ENCODE data around the gene TOPORS. TPM values are rescaled to one million over a fixed set of nuclear protein-coding genes. Genes with fewer than 3 reads are reported as not detected.
"Not testable (repeated sequence)": the region's sequence is repeated elsewhere in the genome, so short reads cannot be mapped to it uniquely, and the experiment has no call there.

Gene TOPORS
- total RNA-seq, 1 experiment from 2014 or later = 30.3 TPM

DNA sequence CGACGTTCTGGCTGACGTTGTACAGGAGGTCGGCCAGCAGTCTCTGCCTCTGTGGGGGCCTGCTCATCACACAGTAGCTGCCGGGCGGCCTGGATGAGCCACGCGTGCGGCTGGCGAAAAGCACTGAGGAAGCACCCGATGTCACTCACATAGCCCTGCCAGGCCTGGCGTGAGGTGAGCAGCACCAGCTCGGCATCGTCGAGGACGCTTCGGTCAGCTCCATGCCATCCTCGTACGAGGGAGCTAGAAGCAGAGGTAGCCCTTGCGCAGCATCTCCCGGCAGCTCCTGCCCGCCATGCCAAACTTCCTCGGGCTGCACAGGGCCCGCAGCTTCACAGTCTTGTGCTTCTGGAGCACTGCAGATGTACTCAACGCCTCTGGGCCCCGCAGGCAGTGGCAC, 14.4 kb upstream of the TOPORS start:
- DNase-seq (ENCODE audit: low read depth) = no peak

DNA sequence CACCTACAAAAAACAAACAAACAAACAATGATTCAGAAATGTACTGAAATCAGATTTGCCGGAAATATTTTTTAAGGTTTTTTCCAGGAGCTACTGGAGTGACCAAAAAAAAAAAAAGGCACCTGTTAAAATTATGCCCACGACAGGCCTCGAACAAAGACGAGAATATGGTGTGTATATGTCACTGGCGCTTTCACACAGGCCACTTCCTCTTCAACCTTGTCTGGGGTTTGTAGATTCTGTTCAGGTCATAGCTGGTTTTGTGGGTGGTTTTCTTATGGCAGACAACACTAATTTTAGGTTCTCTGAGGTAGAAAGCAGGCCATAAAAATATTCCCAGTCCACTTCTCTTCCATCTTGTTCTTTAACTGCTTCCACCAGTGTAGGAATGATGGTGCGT, 13.6 kb upstream of the TOPORS start:
- no peak for DNase-seq (ENCODE audit: low read depth)

DNA sequence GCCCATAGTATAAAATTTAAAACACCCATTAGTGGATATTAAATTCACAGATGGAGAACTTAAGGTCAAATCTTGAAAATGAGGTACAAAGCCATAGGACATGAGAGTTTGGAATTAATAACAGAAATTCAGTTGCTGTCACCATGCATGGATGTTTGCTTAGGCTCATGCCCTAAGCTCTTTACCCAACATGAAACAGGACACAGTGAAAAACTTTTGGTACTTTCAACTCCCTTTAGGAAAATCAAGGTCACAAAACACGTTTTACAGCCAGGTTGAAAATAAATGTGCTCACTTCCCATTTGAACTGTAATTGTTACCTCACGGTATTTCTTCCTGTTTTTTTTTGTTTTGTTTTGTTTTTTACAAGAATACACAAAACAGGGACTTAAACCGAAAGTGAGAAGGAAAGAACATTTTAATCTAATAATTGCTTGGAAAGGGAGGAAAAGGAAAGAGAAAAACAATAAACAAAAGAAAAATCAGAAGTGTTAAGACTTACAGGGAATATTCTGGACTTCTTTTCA, 6.1 kb upstream of the TOPORS start:
- no peak for DNase-seq (ENCODE audit: low read depth)

DNA sequence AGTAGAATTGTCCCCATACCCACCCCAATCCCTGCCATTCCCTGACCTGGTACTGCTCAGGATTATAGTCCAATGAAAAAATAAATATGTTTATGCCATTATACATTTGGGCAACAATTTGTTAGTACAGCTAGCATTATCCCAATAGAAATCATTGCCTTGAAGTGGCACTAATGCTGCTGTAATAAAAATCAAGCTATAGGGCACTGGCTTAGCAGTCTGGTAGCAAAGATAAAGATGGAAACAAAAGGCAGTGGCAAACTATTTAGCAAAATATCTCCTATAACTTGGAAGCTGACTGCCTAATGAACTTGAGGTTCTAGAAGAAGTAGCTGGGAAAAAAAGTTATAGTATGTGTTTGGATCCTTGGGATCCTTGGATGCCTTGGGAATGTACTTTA, 2.2 kb upstream of the TOPORS start:
- DNase-seq (ENCODE audit: low read depth) = no peak

DNA sequence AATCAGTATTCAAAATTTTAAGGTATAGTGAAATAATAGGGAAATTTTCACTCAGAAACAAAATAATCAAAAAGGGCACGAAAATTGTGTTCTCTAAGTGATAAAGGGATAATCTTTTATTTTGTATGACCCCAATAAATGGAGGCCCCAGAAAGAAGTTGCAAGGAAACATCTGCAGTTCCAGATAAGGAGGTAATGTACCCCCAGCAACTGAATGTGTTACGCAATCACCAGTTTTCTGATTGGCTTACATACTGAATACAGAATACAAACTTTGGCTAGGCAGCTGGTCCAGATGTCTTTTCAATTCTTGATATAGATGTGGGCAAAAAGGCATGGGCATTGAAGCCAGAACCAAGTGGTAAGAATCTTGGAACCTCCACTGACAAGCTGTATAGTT, 1.7 kb upstream of the TOPORS start:
- peak; percentile 15 for DNase-seq (ENCODE audit: low read depth)

DNA sequence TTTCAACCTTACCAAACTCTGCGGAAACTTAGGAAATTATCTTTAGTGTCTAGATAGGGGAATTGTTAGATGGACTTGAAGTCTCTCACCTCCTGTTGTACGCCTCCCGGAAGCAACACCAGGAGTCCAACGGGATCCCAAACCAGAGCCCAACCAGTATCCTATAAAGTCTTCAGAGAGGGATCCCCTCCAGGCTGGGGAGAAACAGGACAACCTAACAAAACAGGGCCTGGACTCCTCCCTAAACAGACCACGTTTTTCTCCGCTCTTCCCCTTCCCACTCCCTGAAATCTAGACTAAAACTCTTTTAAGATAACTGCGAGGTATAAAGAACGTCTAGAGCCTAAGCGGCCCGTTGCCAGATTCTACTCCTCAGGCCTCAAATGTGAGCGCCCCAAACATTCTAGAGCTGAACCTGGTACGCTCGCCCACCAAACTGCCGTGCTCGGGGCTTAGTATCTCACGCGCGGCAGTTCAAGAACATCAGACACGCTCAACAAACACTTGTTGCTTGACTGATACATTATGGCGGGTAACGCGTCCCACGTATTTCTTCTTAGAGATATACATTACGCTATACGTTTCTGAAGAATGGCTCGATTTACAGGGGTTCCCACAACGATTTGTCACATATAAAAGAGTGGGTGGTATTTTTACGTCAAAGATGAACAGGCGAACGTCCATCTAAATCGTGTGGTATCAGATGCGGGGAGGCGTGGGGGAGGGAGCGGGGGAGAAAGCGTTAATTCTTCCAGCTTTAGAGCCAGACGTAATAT, 922 bp downstream of the TOPORS start:
- peak; percentile 59 for DNase-seq (ENCODE audit: low read depth)

DNA sequence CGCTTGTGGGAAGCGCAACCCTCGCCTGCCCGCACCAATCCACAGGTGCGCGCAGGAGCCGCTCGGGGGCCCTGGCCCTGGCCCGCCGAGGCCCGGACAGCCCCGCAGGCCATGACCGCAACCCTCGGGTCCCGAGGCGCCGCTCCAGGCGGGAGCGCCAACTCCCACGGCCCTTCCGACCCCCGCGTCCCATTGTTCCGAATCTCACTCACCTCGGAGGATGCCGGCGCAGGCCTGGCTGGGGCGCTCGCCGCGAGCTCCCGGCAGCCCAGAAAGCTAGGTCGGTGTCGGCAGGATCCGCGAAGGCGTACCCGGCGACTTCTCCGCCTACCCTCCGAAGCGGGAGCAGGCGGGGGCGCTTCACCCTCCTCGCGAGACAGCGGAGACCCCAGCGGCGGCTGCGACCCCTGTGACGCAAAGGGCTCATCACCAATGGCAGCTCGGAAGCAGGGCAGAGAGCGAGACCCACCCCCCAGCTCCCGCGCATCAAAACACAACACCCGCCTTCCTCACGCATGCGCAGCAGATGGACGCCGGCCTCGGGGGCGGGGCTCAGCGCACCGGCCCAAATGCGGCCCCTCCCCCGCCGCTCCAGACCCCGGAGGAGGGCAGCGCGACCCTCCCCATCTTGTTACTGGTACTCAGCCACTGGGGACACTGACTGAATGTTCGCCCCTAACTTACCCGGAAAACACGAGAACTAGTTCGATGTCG, 1.7 kb downstream of the TOPORS start:
- peak; percentile 85 for DNase-seq (ENCODE audit: low read depth)

DNA sequence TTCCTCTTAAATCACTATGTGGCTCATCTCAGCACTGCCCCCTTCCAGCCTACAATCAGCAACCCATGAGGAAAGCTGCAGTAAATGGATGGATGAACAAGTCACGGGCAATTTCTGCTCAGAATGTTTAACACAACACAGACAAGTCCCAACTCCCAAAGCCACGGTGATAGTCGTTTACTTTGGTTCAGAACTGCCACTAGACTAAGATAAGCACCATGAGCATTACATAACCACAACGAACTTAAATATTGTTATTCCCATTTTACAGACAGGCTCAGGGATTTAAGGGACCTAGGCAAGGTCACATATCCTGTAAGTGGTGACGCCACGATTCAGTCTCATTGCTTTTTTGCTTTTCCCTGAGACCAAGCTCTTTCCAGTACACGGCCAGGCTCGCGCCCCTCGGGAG, 2.2 kb downstream of the TOPORS start:
- peak; percentile 18 for DNase-seq (ENCODE audit: low read depth)

DNA sequence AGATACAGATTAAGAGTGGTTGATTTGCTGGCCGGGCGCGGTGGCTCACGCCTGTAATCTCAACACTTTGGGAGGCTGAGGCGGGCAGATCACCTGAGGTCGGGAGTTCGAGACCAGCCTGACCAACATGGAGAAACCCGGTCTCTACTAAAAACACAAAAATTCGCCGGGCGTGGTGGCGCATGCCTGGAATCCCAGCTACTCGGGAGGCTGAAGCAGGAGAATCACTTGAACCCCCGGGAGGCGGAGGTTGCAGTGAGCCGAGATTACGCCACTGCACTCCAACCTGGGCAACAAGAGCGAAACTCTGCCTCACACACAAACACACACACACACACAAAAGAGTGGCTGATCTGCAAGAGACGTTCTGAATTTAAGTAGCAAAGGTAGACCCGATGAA, 4.2 kb downstream of the TOPORS start:
- not testable (repeated sequence) for DNase-seq (ENCODE audit: low read depth)

DNA sequence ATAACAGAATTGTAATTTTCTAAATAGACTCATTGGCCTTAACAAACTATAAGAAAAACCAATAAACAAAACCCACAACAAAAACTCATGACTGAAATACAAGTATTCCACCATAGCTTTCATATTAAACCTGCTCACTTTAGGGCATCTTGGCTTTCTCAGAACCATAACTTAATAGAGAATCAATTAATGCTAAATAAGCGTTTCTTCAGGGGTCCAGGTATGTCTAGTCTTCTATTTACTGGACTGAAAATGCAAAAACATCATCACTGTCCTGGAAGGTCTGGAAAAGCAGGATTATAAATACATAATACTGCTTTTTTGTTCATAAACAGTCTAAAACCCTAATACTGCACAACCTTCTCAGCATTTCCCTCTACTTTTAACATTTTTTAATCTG, 6.5 kb downstream of the TOPORS start:
- DNase-seq (ENCODE audit: low read depth) = no peak

DNA sequence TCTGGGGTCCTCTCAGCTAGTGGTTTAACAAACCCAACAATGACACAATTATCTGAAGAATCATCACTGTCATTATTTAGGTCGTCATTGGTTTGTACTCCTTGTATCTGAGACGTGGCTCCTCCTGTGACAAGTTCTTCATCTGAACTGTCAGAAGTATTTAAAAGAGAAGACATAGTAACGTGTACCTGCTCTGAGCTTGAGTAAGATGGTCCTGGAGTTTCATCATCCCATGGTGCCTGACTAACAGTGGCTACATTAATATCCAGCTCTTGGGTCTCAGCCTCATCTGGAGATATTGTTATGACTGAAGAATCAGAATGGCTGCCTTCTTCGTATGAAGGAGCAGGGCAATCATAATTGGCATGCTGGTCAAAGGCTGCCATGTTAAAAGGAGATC, 9.3 kb downstream of the TOPORS start:
- no peak for DNase-seq (ENCODE audit: low read depth)

DNA sequence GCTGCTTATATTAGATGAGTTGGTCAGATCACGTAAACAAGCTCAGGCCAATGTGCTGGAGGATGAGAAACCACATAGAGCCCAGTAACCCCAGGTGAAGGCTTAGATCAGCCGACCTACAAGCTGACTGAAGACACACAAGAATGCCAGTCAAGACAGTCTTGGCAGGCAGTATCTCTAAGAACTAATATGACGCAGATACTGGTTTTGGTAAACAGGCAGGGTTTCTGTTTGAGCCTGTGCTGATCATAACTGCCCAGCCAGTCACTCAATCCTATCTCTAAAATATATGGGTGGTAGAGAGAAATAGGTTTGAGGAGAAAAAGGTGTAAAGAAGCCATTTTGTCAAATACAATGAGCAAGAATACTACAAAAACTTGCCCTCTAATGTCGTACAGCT, 18.6 kb downstream of the TOPORS start:
- no peak for DNase-seq (ENCODE audit: low read depth)

DNA sequence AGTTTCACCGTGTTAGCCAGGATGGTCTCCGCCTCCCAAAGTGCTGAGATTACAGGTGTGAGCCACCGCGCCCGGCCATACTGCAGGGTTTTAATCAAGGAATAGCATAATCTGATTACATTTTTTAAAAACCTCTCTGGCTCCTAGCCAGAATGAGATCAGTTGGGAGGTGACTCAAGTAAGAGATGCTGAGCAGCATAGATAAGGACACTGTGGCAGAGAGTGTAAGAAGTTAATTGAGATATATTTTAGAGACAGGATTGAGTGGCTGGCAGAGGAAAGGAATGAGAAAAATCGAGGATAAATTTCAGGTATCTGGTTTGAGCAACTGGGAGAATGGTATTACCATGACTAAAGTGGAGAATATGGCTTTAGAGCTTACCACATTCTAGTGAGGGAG, 19.1 kb downstream of the TOPORS start:
- DNase-seq (ENCODE audit: low read depth) = no peak

DNA sequence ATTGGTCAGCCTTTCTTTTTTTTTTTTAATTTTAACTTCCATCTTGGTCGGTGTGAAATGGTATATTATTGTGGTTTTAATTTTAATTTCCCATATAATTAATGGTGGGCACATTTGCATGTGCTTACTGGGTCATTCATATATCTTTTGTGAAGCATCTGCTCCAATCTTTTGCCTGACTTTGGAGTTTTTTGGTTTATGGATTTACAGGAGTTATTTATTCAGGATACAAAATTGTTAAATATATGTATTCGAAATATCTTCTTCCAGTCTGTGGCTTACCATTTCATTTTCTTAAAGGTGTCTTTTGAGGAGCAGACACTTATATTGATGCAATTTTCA, 25.7 kb downstream of the TOPORS start:
- DNase-seq (ENCODE audit: low read depth) = no peak

DNA sequence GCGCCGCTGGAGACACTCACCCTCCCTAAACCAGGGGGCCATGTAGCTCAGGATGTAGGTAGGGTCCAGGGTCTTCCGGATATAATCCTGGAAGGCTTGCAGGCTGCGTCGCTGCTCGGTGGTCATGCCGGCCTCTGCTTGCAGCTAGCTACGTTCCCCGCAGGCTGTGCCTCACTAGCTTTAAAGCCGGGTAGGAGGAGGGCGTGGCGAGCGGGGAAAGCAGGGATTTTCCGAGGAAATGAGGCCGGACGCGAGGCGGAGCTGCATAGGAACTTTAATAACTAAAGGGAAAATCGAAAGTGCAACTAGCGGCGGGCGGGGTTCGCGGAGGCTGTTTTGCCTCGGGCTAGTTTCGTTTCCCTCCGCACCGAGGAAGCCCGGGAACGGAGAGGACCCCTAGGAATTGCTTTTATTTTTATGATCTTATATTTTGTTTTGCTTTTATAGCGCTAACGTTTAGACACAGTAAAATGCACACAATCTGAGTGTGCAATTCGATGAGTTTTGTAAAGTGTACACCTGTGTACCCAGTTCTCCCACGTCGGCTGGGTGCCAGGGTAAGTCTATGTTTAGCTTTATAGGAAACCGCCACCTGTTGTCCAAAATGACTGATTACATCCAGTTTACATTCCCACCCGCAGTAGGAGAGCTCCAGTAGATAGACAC, 26.2 kb downstream of the TOPORS start, which contains the start of gene RIGI:
RIGI (minus strand) TSS at position 156 of the 666 bp plus-strand sequence; CDS start at position 126, 30 bp downstream.
- peak; percentile 91 for DNase-seq (ENCODE audit: low read depth)

DNA sequence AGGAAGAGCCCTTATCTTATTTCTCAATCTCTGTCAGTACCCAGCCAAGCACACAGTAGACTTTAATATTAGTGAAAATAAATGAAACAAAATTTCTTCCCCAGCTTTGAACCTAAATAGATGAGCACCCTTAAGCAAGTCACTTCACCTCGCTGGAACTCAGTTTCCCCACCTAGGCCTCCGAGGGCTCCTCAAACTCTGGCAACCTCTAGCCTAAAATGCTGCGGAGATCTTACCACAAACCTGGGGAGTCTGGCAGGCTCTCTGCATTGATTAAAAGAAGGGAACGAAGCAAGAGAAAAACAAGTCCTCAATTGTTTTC, 26.7 kb downstream of the TOPORS start:
- DNase-seq (ENCODE audit: low read depth) = no peak

DNA sequence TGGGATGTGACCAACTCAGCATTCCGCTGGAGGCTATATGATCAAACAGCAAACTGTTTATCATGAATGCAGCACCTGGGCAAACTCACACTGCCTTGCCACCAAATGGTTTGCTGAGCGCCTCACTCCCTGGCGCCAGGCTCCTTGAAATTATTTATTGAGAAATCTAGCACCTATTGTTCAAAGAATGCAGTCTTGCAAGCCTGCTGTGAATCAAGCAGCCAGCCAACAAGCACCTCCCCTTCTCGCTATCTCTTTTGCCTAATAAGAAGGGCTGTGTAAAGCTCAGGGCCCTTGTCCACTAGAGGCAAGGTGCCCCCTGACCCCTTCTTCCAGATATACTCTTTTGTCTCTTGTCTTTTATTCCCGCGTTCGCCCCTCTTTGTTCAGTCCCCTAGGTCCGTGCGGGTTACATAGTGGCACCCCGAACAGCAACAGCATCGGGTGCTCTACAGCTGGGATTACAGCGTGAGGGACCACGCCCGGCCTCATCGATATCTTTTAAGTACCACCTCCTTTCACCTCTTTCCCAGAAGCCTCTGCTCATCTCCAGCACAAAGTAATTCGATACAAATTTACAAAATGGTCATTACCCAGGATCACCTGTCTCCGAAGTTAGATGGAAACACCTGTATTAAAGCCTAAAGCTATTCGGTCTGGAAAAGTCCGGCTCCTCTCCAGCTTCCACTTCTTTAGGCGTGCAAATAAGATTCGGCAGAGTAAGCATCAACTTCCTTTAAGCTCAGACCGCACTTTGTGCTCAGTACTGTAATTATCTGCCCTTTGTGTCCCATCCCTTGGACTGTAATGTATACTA, 27.3 kb downstream of the TOPORS start:
- DNase-seq (ENCODE audit: low read depth) = peak; percentile 15

DNA sequence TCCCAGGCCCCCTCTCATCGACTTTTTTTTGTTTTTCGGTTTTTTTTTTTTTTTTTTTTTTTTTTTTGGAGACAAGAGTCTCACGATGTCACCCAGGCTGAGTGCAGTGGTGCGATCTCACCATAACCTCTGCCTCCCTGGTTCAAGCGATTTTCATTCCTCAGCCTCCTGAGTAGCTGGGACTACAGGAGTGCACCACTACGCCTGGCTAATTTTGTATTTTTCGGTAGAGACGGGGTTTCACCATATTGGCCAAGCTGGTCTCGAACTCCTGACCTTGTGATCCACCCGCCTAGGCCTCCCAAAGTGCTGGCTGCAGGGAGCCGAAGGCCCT, 27.9 kb downstream of the TOPORS start:
- DNase-seq (ENCODE audit: low read depth) = not testable (repeated sequence)

DNA sequence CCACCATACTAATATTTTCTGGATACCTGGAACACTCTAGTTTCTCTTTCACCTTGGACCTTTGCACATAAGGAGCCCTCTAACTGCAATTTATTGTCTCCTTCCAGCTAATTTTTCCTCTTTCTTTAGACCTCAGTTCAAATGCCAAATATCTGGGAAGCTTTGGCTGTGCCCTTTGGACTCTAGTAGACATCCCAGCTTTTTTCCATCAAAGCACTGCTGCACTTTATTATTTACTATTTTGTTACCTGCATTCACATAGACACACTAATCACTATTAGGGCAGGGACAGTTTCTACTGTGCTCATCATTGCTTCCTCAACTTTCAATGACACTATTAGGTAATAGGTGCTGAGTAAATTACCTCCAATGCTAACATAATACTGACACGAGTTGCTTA, 28.5 kb downstream of the TOPORS start:
- DNase-seq (ENCODE audit: low read depth) = no peak

DNA sequence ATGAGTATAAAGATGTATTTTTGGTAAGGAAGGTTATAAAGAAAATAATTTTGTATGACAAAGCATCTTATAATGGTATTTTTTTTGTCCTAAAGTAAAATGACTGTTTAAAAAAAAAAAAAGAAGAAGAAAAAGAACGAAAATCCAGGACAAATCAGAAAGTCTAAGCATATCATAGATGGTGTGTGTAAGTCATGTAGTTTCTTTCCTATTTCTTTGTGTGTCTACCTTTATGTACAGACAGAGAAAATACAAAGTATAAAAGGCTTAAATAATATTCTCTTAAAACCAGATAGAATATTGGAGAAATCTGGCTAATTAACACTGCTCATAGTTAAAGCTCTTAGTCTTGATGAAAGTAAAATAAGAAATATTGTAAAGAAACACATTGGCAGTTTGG, 34.1 kb downstream of the TOPORS start:
- DNase-seq (ENCODE audit: low read depth) = peak; percentile 19

DNA sequence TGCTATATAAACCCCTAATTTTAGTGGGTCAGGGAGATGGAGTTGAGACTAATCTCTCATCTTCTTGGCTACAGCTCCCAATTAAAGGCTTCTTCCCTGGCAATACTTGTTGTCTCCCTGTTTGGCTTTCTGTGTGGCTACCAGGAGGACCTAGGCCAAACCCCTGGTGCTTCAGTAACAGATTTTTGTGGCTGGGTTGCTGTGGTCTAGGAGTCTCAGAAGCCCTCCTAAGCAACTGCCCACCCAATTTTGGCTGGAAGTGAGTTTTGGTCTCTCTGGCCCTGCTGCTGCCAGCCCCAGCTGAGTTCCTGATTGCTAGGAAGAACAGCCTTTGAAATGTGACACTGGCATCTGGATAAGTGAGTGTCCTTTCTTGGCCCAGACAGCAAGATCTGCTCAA, 36.1 kb downstream of the TOPORS start:
- DNase-seq (ENCODE audit: low read depth) = no peak

DNA sequence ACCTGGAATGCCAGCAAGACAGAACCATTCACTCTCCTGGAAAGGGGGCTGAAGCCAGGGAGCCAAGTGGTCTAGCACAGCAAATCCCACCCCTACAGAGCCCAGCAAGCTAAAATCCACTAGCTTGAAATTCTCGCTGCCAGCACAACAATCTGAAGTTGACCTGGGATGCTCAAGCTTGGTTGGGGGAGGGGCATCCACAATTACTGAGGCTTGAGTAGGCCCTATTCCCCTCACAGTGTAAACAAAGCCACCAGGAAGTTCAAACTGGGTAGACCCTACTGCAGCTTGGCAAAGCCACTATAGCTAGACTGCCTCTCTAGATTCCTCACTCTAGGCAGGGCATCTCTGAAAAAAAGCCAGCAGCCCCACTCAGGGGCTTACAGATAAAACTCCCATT, 43.7 kb downstream of the TOPORS start:
- no peak for DNase-seq (ENCODE audit: low read depth)

Measured in LHCN-M2 (cell line).